Transverse colon (tissue), 3 donors: ENCODE results near the gene EGFL6.

Source experiments
- POLR2A ChIP-seq: fragments of 450-650 bp; IDR thresholded peaks from one replicate; pipeline ENCODE4 v1.6.1; 2016; ENCODE audit warnings: antibody characterized with exemption, mild to moderate bottlenecking, moderate library complexity
- TF ChIP-seq, protein P1 (sequence below), 5 experiments: fragments of 200-600 bp in 3 of 5; fragments of 450-650 bp in 2 of 5; sonication (generic) in 3 of 5; IDR thresholded peaks; 1 replicate in 2 of 5; 2 replicates in 3 of 5; pipeline ENCODE4 v1.5.1; 2016 to 2017; ENCODE audit warnings: antibody characterized with exemption in 5 of 5, inconsistent platforms in 3 of 5, mild to moderate bottlenecking in 2 of 5, moderate library complexity in 1 of 5

- TF ChIP-seq, protein P1, sequence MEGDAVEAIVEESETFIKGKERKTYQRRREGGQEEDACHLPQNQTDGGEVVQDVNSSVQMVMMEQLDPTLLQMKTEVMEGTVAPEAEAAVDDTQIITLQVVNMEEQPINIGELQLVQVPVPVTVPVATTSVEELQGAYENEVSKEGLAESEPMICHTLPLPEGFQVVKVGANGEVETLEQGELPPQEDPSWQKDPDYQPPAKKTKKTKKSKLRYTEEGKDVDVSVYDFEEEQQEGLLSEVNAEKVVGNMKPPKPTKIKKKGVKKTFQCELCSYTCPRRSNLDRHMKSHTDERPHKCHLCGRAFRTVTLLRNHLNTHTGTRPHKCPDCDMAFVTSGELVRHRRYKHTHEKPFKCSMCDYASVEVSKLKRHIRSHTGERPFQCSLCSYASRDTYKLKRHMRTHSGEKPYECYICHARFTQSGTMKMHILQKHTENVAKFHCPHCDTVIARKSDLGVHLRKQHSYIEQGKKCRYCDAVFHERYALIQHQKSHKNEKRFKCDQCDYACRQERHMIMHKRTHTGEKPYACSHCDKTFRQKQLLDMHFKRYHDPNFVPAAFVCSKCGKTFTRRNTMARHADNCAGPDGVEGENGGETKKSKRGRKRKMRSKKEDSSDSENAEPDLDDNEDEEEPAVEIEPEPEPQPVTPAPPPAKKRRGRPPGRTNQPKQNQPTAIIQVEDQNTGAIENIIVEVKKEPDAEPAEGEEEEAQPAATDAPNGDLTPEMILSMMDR (IDR thresholded peaks at IDR 0.05) = no peak
- no peak for TF ChIP-seq POLR2A
These were observed 3.9 kb upstream of the EGFL6 start for GRCh38 chrX:13565511-13565910.
